ENCODE results near the gene USP49.

USP49 gene

GRCh38 chr6:41927253-41927652, 32.1 kb upstream of the USP49 start:
- DNase-seq, result no peak

- no peak for DNase-seq
Measured at GRCh38 chr6:41922154-41922553, 27.0 kb upstream of the USP49 start.

GRCh38 chr6:41921712-41921998, 26.5 kb upstream of the USP49 start:
- peak; percentile 33 for DNase-seq

- peak; percentile 98 for DNase-seq
Measured at GRCh38 chr6:41920921-41921711, 25.9 kb upstream of the USP49 start, which contains the start of the genes BYSL and MED20. TSS of gene BYSL (plus strand) at chr6:41921499. CDS start at chr6:41921563, 64 bp downstream. TSS of gene MED20 (minus strand) at chr6:41921139. CDS start at chr6:41921018, 121 bp downstream.

- DNase-seq, result no peak
Measured at GRCh38 chr6:41917528-41917927, 22.4 kb upstream of the USP49 start.

GRCh38 chr6:41914869-41915530, 19.8 kb upstream of the USP49 start:
- DNase-seq, result no peak

GRCh38 chr6:41914343-41914742, 19.2 kb upstream of the USP49 start:
- no peak for DNase-seq

GRCh38 chr6:41909727-41910126, 14.6 kb upstream of the USP49 start:
- no peak for DNase-seq

GRCh38 chr6:41901882-41902519, 6.8 kb upstream of the USP49 start:
- DNase-seq, result peak; percentile 61

GRCh38 chr6:41900861-41901260, 5.7 kb upstream of the USP49 start:
- peak; percentile 9 for DNase-seq

- DNase-seq, result peak; percentile 24
Measured at GRCh38 chr6:41896281-41896680, 1.1 kb upstream of the USP49 start.

- DNase-seq, result peak; percentile 9
Measured at GRCh38 chr6:41894366-41895299, 542 bp downstream of the USP49 start.

GRCh38 chr6:41892921-41893564, 2.1 kb downstream of the USP49 start:
- DNase-seq, result no peak

GRCh38 chr6:41887331-41887751, 7.8 kb downstream of the USP49 start:
- DNase-seq, result no peak

GRCh38 chr6:41885930-41886329, 9.2 kb downstream of the USP49 start:
- no peak for DNase-seq

GRCh38 chr6:41884957-41885356, 10.2 kb downstream of the USP49 start:
- no peak for DNase-seq

GRCh38 chr6:41881506-41881905, 13.7 kb downstream of the USP49 start:
- DNase-seq, result no peak

GRCh38 chr6:41878961-41879405, 16.2 kb downstream of the USP49 start:
- DNase-seq, result no peak

GRCh38 chr6:41878246-41878645, 16.9 kb downstream of the USP49 start:
- DNase-seq, result no peak

- no peak for DNase-seq
Measured at GRCh38 chr6:41877051-41877680, 18.0 kb downstream of the USP49 start.

- DNase-seq, result no peak
Measured at GRCh38 chr6:41874741-41875140, 20.4 kb downstream of the USP49 start.

GRCh38 chr6:41872147-41872546, 23.0 kb downstream of the USP49 start:
- peak; percentile 21 for DNase-seq

All from suppressor macrophage treated with lipopolysaccharide for 4 hours (primary cell).